Gastrocnemius medialis (tissue), 4 donors: ENCODE data around the gene FRK. TPM values are rescaled to one million over a fixed set of nuclear protein-coding genes. Genes with fewer than 3 reads are reported as not detected.

Source experiments
- ATAC-seq, 2 donors: fragments of 150-250 bp; one replicate each; pipeline ENCODE4 v1.9.1; 2016
- DNase-seq, 2 donors: peaks; one replicate each; pipeline ENCODE4 v3.0.0-alpha.2; 2019
- H3K27ac ChIP-seq, 4 donors: fragments of 200-600 bp; sonication (generic); 1 replicate in 1 of 4; 2 replicates in 3 of 4; pipeline ENCODE4 v1.5.1; 2016 to 2018; ENCODE audit warnings: mild to moderate bottlenecking in 2 of 4, moderate library complexity in 1 of 4
- H3K27me3 ChIP-seq, 3 donors: fragments of 200-600 bp; sonication (generic) in 2 of 3; 1 replicate in 1 of 3; 2 replicates in 2 of 3; pipeline versions ENCODE4 v1.5.1 to v1.6.0; 2016 to 2019; ENCODE audit warnings: mild to moderate bottlenecking in 1 of 3, moderate library complexity in 1 of 3
- H3K36me3 ChIP-seq, 2 donors: fragments of 200-600 bp; sonication (generic) in 1 of 2; one replicate each; pipeline ENCODE4 v1.5.1; 2017 to 2018
- H3K4me1 ChIP-seq, 2 donors: fragments of 200-600 bp; sonication (generic) in 1 of 2; one replicate each; pipeline ENCODE4 v1.5.1; 2016 to 2017; ENCODE audit warnings: mild to moderate bottlenecking in 2 of 2
- H3K4me3 ChIP-seq, 4 donors: fragments of 200-600 bp; sonication (generic) in 3 of 4; 1 replicate in 1 of 4; 2 replicates in 3 of 4; pipeline ENCODE4 v1.5.1; 2016 to 2019; ENCODE audit warnings: mild to moderate bottlenecking in 2 of 4
- H3K9me3 ChIP-seq, 3 donors: fragments of 200-600 bp; sonication (generic) in 2 of 3; 1 replicate in 1 of 3; 2 replicates in 2 of 3; pipeline ENCODE4 v1.5.1; 2016 to 2019
- POLR2A ChIP-seq, 2 donors: fragments of 450-650 bp; IDR thresholded peaks; one replicate each; pipeline ENCODE4 v1.6.1; 2017; ENCODE audit warnings: antibody characterized with exemption in 2 of 2, mild to moderate bottlenecking in 2 of 2, moderate library complexity in 2 of 2
- in situ Hi-C, 4 donors: fragments of 200-750 bp; cut with MboI; loops; one replicate each; pipeline versions ENCODE4 v1.15.0 to v1.8.0; 2017; ENCODE audit warnings: low sequenced_read_pairs in 4 of 4
- intact Hi-C: fragments of 100-400 bp; cut with DNase I; formaldehyde crosslinking; loops from one replicate; pipeline ENCODE4 v1.15.1; 2023; ENCODE audit warnings: low total_unique reads
- total RNA-seq, 4 donors: library from RNA; depleted of rRNA; stranded (reverse); fragments of >200 nt; gene quantifications; one replicate each; pipeline versions ENCODE4 v1.1.0 to v1.2.3, GENCODE V29; 2016
- TF ChIP-seq, protein P1 (sequence below), 5 experiments: fragments of 450-650 bp in 3 of 5; fragments of 200-600 bp in 2 of 5; sonication (generic) in 2 of 5; IDR thresholded peaks in 4 of 5; conservative IDR thresholded peaks in 1 of 5; 1 replicate in 4 of 5; 2 replicates in 1 of 5; pipeline ENCODE4 v1.5.1; 2016 to 2019; ENCODE audit warnings: antibody characterized with exemption in 5 of 5, mild to moderate bottlenecking in 3 of 5, moderate library complexity in 3 of 5

Gene FRK
- total RNA-seq, 4 donors from 2014 or later: 1.3 to 4.8 (median 1.7) TPM

DNA sequence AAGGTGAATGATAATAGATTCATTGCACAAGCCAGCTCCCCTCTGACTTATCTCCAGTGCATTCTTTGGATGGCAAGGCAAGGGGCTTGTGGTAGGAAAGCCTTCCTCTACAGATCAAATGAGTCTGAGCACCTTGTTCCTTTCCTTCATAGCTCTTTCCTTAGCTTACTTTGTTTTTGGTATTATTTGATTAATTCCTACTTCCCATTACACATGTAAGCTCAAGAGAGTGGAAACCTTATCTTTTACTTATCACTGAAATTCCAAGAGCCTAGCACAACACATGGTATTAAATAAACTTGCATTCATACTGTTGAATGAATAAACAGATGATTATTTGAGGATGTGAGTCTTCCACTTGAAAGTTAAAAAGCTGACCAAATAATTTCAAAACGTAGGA lies 41.7 kb downstream of the FRK start:
- Histone ChIP-seq H3K4me1 (peaks cover 0 to 20% of the 10 kb centered on the region in 2 donors), H3K36me3 (no peaks in the 10 kb centered on the region), H3K4me3 (no peak overlapping the region), H3K9me3 (no peaks in the 10 kb centered on the region), H3K27me3 (no peaks in the 10 kb centered on the region), H3K27ac (no peak overlapping the region)
- TF ChIP-seq POLR2A (IDR thresholded peaks at IDR 0.05): no peak
- TF ChIP-seq, protein P1, sequence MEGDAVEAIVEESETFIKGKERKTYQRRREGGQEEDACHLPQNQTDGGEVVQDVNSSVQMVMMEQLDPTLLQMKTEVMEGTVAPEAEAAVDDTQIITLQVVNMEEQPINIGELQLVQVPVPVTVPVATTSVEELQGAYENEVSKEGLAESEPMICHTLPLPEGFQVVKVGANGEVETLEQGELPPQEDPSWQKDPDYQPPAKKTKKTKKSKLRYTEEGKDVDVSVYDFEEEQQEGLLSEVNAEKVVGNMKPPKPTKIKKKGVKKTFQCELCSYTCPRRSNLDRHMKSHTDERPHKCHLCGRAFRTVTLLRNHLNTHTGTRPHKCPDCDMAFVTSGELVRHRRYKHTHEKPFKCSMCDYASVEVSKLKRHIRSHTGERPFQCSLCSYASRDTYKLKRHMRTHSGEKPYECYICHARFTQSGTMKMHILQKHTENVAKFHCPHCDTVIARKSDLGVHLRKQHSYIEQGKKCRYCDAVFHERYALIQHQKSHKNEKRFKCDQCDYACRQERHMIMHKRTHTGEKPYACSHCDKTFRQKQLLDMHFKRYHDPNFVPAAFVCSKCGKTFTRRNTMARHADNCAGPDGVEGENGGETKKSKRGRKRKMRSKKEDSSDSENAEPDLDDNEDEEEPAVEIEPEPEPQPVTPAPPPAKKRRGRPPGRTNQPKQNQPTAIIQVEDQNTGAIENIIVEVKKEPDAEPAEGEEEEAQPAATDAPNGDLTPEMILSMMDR (IDR thresholded peaks at IDR 0.05 in 4 of 5, conservative IDR thresholded peaks at IDR 0.05 in 1 of 5): no peak
- no peak for ATAC-seq
- no peak for DNase-seq
- in situ Hi-C loops: no loop called here
- intact Hi-C loops: no loop called here

GRCh38 chr6:116017546-116018295 lies 43.0 kb downstream of the FRK start:
- no peaks in the 10 kb centered on the region for H3K36me3 ChIP-seq
- H3K9me3 ChIP-seq: no peaks in the 10 kb centered on the region
- H3K4me1 ChIP-seq: peaks cover 0 to 20% of the 10 kb centered on the region in 2 donors
- no peak overlapping the region for H3K4me3 ChIP-seq
- ATAC-seq (no peak), DNase-seq (no peak)
- no peaks in the 10 kb centered on the region for H3K27me3 ChIP-seq
- intact Hi-C loops: no loop called here
- in situ Hi-C loops: no loop called here
- TF ChIP-seq POLR2A (IDR thresholded peaks at IDR 0.05): no peak
- TF ChIP-seq, protein P1 (IDR thresholded peaks at IDR 0.05 in 4 of 5, conservative IDR thresholded peaks at IDR 0.05 in 1 of 5): no peak
- no peak overlapping the region for H3K27ac ChIP-seq

- in situ Hi-C loops (no loop called here), intact Hi-C loops (no loop called here)
- Histone ChIP-seq H3K4me1 (peaks cover 0 to 20% of the 10 kb centered on the region in 2 donors), H3K27me3 (no peaks in the 10 kb centered on the region), H3K27ac (no peak overlapping the region), H3K4me3 (no peak overlapping the region), H3K36me3 (no peaks in the 10 kb centered on the region), H3K9me3 (no peaks in the 10 kb centered on the region)
- TF ChIP-seq, protein P1 (IDR thresholded peaks at IDR 0.05 in 4 of 5, conservative IDR thresholded peaks at IDR 0.05 in 1 of 5): no peak
- TF ChIP-seq POLR2A (IDR thresholded peaks at IDR 0.05): no peak
- no peak for DNase-seq
- no peak for ATAC-seq
Observed at GRCh38 chr6:116016846-116017545, 43.7 kb downstream of the FRK start.

GRCh38 chr6:116015983-116016382 lies 44.7 kb downstream of the FRK start:
- H3K4me3 ChIP-seq: no peak overlapping the region
- intact Hi-C loops: no loop called here
- in situ Hi-C loops: no loop called here
- H3K9me3 ChIP-seq: no peaks in the 10 kb centered on the region
- ATAC-seq: no peak
- H3K27me3 ChIP-seq: no peaks in the 10 kb centered on the region
- DNase-seq: no peak
- H3K27ac ChIP-seq: no peak overlapping the region
- no peaks in the 10 kb centered on the region for H3K36me3 ChIP-seq
- TF ChIP-seq POLR2A (IDR thresholded peaks at IDR 0.05): no peak
- TF ChIP-seq, protein P1 (IDR thresholded peaks at IDR 0.05 in 4 of 5, conservative IDR thresholded peaks at IDR 0.05 in 1 of 5): no peak
- H3K4me1 ChIP-seq: peaks cover 0 to 26% of the 10 kb centered on the region in 2 donors
